H1 (cell line): ENCODE measurements around the gene HMOX2.

Source experiments
- POLR2A ChIP-seq, 2 experiments: IDR thresholded peaks; 1 replicate in 1 of 2; 2 replicates in 1 of 2; pipeline ENCODE4 v1.6.1; 2011; ENCODE audit warnings: low read depth in 2 of 2, low read length in 2 of 2, mild to moderate bottlenecking in 2 of 2; ENCODE audit errors: control extremely low read depth in 1 of 2
- POLR2AphosphoS5 ChIP-seq: IDR thresholded peaks from 2 replicates; pipeline ENCODE4 v1.6.1; 2011; ENCODE audit warnings: low read depth, low read length
- SIN3A ChIP-seq, 2 experiments: IDR thresholded peaks in 1 of 2; conservative IDR thresholded peaks in 1 of 2; 2 replicates each; pipeline ENCODE4 v1.6.1; 2011 to 2012; ENCODE audit warnings: low read length in 2 of 2, improper control_type of control experiment in 1 of 2, low read depth in 1 of 2, mild to moderate bottlenecking in 1 of 2
- TAF1 ChIP-seq: IDR thresholded peaks from 2 replicates; pipeline ENCODE4 v1.6.1; 2011; ENCODE audit warnings: mild to moderate bottlenecking, low read depth, low read length
- ZNF274 ChIP-seq: IDR thresholded peaks from 2 replicates; pipeline ENCODE4 v1.7.0; 2012; ENCODE audit warnings: low read length, borderline replicate concordance; ENCODE audit errors: extremely low read depth
- TF ChIP-seq, protein P1 (sequence below): IDR thresholded peaks from 2 replicates; pipeline ENCODE4 v1.6.1; 2012; ENCODE audit warnings: inconsistent platforms
- TF ChIP-seq, protein P2 (sequence below), 3 experiments: IDR thresholded peaks; 1 replicate in 2 of 3; 2 replicates in 1 of 3; pipeline versions ENCODE4 v1.5.1 to v1.6.1; 2011; ENCODE audit warnings: low read length in 3 of 3, mild to moderate bottlenecking in 3 of 3, inconsistent platforms in 2 of 3, low read depth in 1 of 3, moderate library complexity in 1 of 3; ENCODE audit not compliant: insufficient read depth in 1 of 3; ENCODE audit errors: control extremely low read depth in 1 of 3

DNA sequence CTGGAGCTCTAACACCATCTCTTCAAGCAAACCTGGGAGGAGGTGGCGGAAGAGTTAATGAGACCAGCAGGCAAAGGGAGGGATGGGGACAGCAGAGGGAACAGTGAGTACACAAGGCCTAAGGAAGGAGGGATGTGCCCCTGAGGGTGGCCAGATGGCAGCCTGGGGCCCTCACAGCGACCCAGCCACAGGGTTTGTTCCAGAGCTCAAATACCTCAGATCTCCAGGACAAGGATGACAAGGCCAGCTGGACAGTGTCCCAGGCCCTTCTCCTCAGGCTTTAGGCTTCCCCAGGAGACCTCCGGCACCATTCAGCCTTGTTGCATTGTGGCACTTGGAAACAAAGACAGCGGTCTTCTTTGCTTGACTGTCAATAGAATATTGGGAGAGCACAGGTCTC is 47.5 kb downstream of the HMOX2 start:
- TF ChIP-seq SIN3A (conservative IDR thresholded peaks at IDR 0.05 in 1 of 2, IDR thresholded peaks at IDR 0.05 in 1 of 2; ENCODE audit: low read depth in 1 of 2, low read length in 2 of 2) (no peak), POLR2AphosphoS5 (no peak), TAF1 (no peak), POLR2A (IDR thresholded peaks at IDR 0.05; ENCODE audit: control extremely low read depth in 1 of 2, low read depth in 2 of 2, low read length in 2 of 2) (no peak), ZNF274 (no peak)
- TF ChIP-seq, protein P1, sequence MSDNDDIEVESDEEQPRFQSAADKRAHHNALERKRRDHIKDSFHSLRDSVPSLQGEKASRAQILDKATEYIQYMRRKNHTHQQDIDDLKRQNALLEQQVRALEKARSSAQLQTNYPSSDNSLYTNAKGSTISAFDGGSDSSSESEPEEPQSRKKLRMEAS: no peak
- TF ChIP-seq, protein P2, sequence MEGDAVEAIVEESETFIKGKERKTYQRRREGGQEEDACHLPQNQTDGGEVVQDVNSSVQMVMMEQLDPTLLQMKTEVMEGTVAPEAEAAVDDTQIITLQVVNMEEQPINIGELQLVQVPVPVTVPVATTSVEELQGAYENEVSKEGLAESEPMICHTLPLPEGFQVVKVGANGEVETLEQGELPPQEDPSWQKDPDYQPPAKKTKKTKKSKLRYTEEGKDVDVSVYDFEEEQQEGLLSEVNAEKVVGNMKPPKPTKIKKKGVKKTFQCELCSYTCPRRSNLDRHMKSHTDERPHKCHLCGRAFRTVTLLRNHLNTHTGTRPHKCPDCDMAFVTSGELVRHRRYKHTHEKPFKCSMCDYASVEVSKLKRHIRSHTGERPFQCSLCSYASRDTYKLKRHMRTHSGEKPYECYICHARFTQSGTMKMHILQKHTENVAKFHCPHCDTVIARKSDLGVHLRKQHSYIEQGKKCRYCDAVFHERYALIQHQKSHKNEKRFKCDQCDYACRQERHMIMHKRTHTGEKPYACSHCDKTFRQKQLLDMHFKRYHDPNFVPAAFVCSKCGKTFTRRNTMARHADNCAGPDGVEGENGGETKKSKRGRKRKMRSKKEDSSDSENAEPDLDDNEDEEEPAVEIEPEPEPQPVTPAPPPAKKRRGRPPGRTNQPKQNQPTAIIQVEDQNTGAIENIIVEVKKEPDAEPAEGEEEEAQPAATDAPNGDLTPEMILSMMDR (IDR thresholded peaks at IDR 0.05; ENCODE audit: control extremely low read depth in 1 of 3, insufficient read depth in 1 of 3, low read depth in 1 of 3, low read length in 3 of 3): no peak
